A172 (cell line): ENCODE results near the gene GADL1. TPM values are rescaled to one million over a fixed set of nuclear protein-coding genes. Genes with fewer than 3 reads are reported as not detected.

ENCODE experiments used
- DNase-seq: peaks from one replicate; pipeline ENCODE4 v3.0.0-alpha.2; 2015; ENCODE audit warnings: low spot score
- total RNA-seq: library from RNA; depleted of rRNA; stranded (reverse); fragments of >200 nt; shearing (Covaris generic); gene quantifications from 2 replicates; pipeline ENCODE4 v1.2.3, GENCODE V29; 2014

Gene GADL1
- total RNA-seq, 1 experiment from 2014 or later = not detected

GRCh38 chr3:30811151-30811795, 83.2 kb downstream of the GADL1 start:
- no peak for DNase-seq

DNA sequence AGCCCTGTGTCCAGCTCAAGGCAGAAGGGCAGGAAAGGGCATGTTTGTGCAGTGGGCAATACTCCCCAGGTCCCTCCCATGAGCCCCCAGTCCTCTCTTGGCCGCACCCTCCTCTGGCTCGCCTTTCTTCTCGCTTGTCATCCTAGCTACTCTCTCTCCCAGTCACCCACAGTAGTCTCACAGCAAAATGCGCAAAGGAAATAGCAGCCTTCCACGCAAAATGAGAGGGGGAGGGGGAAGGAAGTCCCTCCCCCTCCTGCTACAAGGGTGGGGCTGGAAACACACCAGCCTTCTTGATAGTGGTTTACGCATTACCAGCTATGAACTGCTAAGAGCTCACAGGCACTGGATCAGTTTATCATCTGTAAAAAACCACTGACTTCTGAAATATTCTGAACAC, 83.8 kb downstream of the GADL1 start:
- no peak for DNase-seq

GRCh38 chr3:30805695-30806094, 88.8 kb downstream of the GADL1 start:
- no peak for DNase-seq

DNA sequence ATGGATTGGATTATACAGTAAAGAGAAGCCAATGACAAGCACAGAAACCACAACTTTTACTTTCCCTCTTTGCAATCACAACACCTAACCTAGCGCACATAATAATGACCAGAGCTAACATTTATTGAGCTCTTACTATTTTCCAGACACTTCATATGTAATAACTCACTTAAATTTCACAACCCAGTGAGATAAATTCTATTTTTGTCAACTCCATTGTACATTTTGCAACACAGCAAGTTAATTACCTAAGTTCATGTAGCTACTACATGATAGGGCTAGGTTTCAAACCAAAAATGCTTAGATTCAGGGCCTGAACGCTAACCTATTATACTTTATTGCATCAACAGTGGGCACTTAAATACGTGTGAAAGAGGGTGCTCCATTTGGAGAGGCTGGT, 89.5 kb downstream of the GADL1 start:
- no peak for DNase-seq

DNA sequence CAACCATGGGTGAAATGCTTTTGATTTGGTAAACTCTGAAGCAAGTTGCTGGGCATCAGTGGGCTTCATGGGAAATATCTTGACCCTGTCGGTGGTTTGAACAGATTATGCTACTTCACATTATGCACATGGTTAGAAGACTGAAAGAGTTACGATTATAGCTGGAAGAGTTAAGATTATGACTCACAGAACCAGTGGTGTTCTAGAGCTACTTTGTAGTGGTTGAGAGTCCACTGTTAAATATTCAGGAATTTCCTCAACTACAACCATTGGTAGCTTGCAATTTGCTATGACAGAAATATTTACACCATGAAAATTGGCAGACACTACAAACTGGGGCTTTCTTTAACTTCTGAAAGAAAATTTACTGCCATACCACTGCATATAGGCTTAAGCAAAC, 99.3 kb downstream of the GADL1 start:
- DNase-seq = peak; percentile 12

- DNase-seq = no peak
Measured at GRCh38 chr3:30793740-30794139, 100.7 kb downstream of the GADL1 start.

- DNase-seq = no peak
Measured at GRCh38 chr3:30790150-30790549, 104.3 kb downstream of the GADL1 start.

DNA sequence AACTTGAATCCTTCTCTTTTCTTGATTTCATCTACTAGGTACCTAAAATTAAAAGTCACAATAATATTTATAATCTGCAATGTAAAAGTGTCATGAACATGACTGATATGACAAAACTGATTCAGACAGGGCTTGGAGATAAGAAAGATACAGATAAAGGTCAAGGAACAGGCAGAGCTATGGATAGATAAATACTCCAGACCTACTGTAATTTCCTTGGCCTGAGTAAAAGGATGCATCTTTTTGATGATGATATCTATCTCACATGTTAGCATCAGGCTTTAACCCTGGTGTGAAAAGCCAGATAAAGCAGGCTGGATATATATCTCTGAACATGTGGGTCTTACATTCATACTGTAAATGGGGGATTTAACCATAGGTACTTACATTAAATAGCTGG, 108.1 kb downstream of the GADL1 start:
- DNase-seq = no peak

- no peak for DNase-seq
Measured at GRCh38 chr3:30779686-30780287, 114.7 kb downstream of the GADL1 start.

DNA sequence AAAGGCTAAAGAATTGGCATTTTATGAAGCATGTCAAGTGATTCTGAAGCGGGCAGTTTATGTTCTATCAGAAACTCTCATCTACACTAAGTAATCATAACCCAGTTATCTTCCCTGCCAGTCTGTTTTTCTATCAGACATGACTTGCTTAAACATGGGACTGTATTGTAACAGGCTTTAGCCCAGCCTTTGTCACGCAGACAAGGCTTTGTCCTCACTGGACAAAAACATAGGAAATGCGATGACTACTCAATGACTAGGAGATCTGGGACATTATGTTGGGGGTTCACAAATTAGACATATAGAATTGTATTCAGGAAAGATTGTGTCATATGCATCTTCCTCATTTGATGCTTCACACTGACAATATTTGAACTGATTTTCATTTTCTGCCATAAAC, 115.5 kb downstream of the GADL1 start:
- DNase-seq = no peak

DNA sequence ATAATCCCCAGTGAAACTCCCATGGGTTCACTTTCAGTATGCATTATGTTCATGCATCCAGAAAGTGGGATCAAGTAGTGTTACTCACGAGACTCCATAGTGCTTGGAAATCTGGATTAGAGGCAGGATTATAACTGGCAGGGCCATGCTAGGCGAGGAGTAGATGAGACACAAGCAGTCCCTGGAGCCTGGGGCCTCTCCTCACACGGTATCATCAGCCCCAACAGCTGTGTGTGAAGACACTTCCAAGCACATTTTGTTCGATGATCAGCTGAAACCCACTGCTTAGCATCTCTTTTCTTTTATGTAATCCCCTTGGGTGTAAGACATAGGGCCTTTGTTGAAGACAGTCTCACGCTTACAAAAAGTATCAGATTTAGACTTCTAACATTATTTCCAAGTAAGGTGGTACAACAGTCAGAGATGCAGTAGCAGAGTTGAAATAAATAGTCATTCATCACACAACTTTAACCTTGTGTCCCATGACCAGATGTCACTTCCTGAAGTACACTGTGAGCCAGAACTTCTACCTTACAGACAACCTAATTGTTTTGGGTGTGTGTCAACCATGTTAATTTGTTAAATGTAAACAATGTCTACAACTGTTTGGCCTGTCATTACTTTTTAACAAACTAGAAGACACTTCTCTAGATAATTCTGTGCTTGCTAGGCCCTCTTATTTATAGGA, 116.9 kb downstream of the GADL1 start:
- no peak for DNase-seq

GRCh38 chr3:30776186-30776815, 118.2 kb downstream of the GADL1 start:
- no peak for DNase-seq

DNA sequence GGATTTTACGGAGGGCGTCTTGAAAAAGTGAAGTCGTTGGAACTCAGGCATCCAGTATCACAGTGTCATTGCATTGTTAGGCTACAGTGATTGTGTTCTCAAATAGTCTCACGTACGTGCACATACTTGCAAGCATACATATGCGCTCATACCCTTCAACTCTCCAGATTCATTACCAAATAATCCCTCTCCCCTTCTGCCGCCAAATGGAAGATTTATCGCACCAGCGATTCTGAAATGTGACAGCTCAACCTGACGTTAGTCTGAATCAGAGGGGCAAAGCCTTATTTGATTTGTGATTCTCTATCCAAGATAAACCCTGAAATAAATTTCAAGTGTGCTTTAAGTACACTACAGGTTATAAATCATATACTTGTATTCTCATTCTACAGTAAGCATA, 119.4 kb downstream of the GADL1 start:
- no peak for DNase-seq

- no peak for DNase-seq
Measured at GRCh38 chr3:30774062-30774461, 120.4 kb downstream of the GADL1 start.

DNA sequence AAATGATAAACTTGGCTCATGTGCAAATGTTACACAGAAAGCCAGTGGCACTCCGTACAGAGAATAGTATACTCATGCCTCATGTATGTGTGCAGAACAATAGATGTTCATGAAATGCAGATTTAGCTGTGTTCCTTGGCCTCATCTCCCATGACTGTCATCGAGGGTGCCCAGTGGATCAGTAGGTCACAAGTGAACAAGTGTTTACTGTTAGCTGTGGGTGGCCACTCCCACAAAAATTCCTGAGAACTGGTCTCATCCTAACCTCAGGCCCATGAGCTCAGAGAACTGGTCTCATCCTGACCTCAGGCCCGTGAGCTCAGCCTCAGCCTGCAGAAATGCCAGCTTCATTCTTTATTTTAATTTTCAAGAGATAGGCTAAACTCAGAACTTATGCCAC, 124.1 kb downstream of the GADL1 start:
- DNase-seq = peak; percentile 92

GRCh38 chr3:30768703-30769550, 125.5 kb downstream of the GADL1 start:
- DNase-seq = peak; percentile 49

DNA sequence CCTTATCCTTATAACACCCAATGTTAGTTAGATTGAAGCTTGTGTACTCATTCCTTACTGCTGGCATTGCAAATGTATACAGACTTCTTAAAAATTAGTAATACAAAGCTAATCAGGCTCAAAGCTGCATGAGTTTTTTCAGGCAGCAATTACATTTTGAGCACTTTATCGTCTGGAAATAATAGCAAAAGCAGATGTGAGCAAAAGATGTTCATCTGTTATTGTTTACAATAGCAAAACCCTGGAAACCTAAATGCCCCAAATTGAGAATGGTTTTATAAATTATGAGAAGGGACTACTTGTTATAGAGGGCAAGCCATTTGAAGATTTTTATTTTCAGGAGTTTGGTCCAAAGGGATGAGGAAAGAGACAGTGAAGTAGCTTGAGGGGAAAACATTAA, 126.4 kb downstream of the GADL1 start:
- DNase-seq = no peak

DNA sequence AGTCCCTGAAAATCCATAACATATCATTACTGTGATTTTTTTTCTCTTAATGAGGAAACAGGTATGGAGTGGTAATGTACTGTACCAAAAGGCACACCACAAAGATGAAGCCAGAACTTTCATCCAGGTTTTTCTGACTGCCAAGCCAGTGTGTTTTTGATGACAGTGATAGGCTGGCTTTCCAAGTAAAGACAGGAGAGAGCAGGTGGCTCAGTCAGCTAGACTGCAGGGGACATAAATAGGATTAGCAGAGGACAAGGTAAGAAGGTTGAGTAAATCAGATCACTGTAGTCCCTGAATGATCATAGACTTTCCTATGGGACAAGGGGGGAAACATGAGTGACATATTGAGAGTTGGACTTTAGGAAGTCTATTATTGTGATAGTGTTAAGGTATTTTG, 127.9 kb downstream of the GADL1 start:
- no peak for DNase-seq

GRCh38 chr3:30764891-30765290, 129.6 kb downstream of the GADL1 start:
- DNase-seq = no peak

- DNase-seq = no peak
Measured at GRCh38 chr3:30764281-30764680, 130.2 kb downstream of the GADL1 start.

DNA sequence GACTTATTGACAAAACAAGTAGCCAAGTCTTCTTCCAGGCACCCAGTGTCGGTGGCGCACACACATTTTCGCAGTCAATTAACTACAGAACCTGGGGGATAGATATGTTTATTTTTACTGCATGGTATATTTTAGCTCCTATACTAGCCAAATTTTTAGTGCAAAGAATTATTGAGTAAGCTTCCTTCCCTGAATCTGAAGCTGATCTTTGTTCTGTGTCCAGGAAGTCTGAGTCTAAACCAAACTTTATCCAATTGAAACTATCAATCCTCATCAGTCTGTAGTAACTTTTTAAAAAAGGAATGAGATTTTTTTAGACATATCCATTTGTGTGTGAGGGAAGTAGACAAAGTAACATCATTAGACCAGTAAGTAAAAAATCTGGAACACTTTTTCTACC, 133.1 kb downstream of the GADL1 start:
- no peak for DNase-seq

DNA sequence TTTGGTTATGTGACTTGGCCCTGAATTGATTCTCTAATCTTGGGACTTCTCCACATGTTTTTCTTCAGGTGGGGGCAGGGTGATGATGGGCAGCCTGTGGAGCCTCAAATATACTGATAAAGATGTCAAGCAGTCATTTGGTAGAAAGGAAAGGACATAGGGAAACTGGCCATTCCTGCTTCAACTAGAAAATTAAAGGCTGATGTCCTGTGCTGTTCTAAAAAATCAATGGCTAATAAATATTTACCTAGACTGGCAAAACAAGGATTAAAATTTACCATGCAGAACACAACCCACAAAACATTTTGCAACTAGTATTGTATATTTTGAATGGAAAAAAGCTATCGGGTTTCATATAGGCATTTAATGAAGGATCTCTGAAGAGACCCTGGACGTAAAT, 133.7 kb downstream of the GADL1 start:
- no peak for DNase-seq
